Activated CD8-positive, alpha-beta memory T cell treated with anti-CD3 and anti-CD28 coated beads for 4 hours (primary cell): ENCODE results near the gene RASA2.
A peak's percentile ranks its signal among the peaks of the same experiment; 100 is the strongest.

ENCODE experiments used
- DNase-seq, 2 donors: peaks; one replicate each; pipeline ENCODE4 v3.0.0-alpha.2; 2020; ENCODE audit warnings: low read depth in 2 of 2

Gene RASA2, protein sequence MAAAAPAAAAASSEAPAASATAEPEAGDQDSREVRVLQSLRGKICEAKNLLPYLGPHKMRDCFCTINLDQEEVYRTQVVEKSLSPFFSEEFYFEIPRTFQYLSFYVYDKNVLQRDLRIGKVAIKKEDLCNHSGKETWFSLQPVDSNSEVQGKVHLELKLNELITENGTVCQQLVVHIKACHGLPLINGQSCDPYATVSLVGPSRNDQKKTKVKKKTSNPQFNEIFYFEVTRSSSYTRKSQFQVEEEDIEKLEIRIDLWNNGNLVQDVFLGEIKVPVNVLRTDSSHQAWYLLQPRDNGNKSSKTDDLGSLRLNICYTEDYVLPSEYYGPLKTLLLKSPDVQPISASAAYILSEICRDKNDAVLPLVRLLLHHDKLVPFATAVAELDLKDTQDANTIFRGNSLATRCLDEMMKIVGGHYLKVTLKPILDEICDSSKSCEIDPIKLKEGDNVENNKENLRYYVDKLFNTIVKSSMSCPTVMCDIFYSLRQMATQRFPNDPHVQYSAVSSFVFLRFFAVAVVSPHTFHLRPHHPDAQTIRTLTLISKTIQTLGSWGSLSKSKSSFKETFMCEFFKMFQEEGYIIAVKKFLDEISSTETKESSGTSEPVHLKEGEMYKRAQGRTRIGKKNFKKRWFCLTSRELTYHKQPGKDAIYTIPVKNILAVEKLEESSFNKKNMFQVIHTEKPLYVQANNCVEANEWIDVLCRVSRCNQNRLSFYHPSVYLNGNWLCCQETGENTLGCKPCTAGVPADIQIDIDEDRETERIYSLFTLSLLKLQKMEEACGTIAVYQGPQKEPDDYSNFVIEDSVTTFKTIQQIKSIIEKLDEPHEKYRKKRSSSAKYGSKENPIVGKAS

GRCh38 chr3:141486746-141487520 lies at the start of gene RASA2:
RASA2 (plus strand) TSS chr3:141487027; CDS start chr3:141487084, 57 bp downstream.
- DNase-seq: peak; percentile 30

GRCh38 chr3:141439589-141439988 lies 47.2 kb upstream of the RASA2 start:
- no peak for DNase-seq

GRCh38 chr3:141440942-141441341 lies 45.9 kb upstream of the RASA2 start:
- DNase-seq: no peak

DNA sequence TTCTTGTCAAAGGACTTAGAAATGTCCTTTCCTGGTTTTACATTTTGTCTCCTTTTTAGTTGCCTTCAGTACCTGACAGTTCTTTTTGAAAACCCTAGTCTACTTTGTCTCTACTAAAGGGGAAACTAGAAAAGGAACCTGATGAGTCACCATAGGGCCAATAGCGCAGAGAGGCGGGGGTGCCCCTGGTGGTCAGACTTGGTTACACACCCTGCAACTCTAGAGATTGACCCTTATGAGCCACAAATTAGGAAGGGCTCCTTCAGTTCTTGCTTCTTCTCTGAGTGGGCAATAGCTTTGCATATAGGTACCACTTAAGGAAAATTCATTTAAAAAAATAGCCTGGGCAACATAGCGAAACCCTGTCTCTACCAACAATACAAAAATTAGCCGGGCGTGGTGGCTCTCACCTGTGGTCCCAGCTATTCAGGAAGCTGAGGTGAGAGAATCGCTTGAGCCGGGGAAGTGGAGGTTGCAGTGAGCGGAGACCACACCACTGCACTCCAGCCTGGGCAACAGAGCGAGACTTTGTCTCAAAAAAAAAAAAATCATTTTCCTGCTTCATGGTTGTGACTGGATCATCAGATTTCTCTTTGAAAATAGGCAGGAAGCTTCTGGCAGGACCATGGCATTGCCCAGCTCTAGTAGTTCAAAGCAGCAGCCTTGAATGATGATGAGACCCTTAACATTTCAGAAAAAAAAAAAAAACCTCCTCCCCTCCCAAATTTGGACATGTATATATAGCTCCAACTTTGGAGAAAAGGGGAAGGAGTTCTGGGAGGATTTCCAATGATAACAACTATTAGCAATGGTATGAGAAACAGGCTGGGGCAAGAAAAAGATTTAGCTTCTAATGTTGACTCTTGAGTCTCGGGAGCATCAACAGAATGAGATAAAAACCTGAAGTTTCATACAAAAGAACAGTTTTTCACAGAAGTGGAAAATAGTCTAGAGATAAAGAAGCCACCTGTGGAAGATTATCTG lies 45.2 kb upstream of the RASA2 start:
- DNase-seq: peak; percentile 58 to 64

DNA sequence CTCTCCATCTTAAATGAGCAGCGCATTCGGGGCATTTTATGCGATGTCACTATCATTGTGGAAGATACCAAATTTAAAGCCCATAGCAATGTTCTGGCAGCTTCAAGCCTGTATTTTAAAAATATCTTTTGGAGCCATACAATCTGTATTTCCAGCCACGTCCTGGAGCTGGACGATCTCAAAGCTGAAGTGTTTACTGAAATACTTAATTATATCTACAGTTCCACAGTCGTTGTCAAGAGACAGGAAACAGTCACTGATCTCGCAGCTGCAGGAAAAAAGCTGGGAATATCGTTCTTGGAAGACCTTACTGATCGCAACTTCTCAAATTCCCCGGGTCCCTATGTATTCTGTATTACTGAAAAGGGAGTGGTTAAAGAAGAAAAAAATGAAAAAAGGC lies 44.4 kb upstream of the RASA2 start:
- no peak for DNase-seq

DNA sequence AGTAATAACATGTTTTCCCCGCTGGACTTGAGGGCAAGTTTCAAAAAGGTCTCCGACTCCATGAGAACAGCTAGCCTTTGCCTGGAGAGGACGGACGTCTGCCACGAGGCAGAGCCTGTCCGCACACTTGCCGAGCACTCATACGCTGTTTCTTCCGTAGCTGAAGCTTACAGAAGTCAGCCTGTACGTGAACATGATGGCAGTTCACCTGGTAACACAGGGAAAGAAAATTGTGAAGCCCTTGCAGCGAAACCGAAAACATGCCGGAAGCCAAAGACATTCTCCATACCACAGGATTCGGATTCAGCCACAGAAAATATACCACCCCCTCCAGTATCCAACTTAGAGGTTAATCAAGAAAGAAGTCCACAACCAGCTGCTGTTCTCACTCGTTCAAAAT lies 43.9 kb upstream of the RASA2 start:
- no peak for DNase-seq

- DNase-seq: no peak
These were observed 42.1 kb upstream of the RASA2 start for GRCh38 chr3:141444586-141445285.

GRCh38 chr3:141445990-141446389 lies 40.8 kb upstream of the RASA2 start:
- DNase-seq: no peak

- no peak for DNase-seq
These were observed 40.1 kb upstream of the RASA2 start for GRCh38 chr3:141446737-141447136.

DNA sequence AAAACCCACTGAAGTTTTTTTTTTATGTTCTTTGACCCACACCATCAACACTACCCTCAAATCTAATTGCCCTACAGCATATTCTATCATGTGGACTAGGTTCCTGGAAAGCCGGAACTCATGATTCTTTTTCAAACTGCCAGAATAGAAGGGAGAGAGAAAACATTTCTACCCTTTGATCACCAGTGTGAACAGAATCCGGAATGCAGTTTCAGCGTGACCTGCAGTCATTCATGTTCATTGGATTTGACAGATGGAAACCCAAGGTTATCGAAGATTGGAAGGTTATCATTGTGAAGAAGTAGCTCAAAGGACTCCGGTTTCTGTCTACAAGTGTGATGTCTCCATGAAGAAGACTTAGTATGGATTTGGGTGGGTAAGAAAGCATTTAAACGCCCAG lies 39.4 kb upstream of the RASA2 start:
- no peak for DNase-seq

DNA sequence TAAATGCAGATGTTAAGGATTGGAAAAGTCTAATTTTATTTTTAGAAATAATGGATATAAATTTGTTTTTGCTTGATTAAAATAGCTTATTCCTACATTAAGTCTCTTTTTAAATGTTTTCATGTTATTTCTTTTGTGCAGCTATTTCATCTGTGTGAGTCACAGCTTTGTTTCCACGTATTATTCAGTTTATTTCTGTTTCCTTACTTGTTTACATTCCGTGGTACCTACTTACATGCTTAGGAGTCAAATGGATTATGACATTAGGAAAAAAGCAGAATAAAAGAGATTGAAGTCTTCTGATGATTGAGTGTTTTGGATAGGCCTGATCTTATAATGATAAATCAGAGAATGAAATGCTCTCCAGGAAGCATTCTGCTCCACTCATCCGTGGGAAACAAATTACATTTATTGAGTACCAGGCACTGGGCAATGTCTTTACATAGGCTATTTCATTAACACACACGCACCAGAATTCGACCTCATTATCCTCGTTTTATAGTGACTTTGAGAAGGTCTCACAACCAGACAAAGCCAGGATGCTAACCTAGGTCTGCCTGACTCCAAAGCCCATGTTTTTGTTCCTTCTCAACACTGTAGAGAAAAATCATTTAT lies 38.1 kb upstream of the RASA2 start:
- DNase-seq: no peak

DNA sequence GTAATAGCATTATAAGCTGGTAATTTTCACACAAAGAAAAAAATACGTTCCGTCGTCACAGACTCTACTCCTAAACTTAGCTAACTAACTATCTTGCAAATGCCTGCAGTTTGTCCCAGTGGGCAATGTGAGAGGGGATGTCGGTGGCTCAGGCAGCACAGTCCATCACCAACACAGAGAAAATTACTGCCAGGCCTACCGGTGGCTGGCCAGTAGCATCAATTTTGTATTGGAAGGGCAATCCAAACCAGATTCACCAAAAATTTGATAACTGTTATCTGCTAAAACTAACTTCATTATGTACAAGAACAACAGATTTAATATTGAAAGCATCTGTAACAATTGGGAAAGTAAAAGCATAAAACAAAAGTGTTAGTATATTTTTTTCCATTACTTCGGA lies 37.4 kb upstream of the RASA2 start:
- DNase-seq: no peak

DNA sequence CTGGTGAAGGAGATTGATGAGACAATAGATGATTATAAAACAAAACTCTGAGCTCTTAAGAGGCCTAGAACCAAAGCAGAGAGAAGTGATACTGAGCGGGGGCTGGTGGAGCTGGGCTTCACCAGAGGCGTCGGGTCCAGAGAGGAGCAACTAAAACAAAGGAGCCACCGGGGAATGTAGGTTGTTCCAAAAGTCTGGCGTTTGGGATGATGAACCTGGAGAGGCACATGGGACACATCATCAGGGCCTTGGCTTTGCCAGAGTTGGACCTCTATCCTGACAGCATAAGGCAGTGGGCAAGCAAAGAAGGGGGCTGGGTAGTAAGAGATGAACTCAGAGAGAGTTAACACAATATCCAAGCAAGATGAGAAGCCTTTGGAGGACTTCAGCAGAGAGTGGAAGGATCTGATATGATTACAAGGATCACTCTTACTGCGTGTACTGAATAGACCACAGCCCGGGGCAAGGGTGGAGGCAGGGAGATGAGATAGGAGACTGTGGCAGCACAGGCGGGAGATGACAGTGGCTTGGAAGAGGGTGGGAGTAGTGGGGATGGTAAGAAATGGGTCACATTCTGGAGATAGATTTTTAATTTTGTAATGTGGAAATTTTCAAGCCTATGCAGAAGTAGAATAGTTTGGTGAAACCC lies 36.0 kb upstream of the RASA2 start:
- DNase-seq: no peak

- no peak for DNase-seq
These were observed 34.8 kb upstream of the RASA2 start for GRCh38 chr3:141452045-141452444.

GRCh38 chr3:141452773-141453172 lies 34.1 kb upstream of the RASA2 start:
- no peak for DNase-seq

- DNase-seq: no peak
These were observed 32.8 kb upstream of the RASA2 start for GRCh38 chr3:141454054-141454453.

DNA sequence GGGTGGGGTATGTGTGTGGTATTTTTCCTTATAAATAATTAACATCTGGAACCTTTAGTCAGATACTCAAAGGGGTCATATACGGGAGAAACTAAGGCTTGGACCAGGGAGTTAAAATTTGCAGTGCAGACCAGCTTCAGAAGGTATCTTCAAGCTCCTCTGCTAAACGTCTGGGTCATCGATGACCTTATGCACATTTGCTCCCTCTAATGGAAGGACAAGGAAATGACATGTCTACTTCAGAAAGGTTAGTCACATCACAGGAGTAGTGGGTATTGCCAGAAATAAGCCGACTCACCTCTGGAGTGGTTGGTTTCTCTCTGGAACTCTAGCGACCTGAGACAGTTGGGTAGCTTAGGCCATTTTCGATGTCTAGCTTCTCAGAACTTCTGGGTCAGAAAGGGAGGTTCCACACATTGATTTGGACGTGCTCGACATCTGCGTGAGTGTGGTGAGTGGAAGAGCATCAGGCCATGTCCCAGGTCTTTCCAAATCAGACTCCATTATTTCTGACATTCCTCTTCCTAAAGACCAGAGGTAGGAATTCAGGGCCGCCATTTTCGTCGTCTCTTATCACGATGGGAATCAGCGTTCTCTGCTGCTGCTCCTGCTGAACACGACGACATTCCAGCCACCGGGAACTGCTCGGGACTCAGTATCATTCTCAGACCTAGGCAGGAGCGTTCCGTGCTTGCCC lies 31.8 kb upstream of the RASA2 start:
- no peak for DNase-seq

GRCh38 chr3:141455603-141456300 lies 31.1 kb upstream of the RASA2 start:
- DNase-seq: no peak
